Osteocyte (in vitro differentiated cells): ENCODE measurements around the gene CFAP141. TPM values are rescaled to one million over a fixed set of nuclear protein-coding genes. Genes with fewer than 3 reads are reported as not detected.
"Not testable (repeated sequence)": the region's sequence is repeated elsewhere in the genome, so short reads cannot be mapped to it uniquely, and the experiment has no call there.

ENCODE experiments used
- DNase-seq: peaks from one replicate; pipeline ENCODE4 v3.0.0; 2021; ENCODE audit warnings: mixed read lengths; ENCODE audit not compliant: unreplicated experiment; ENCODE audit errors: extremely low spot score
- H3K27ac Mint-ChIP-seq: one replicate; pipeline ENCODE4 v1.8.0; 2021; ENCODE audit warnings: mild to moderate bottlenecking, mixed read lengths; ENCODE audit not compliant: unreplicated experiment
- H3K27me3 Mint-ChIP-seq: one replicate; pipeline ENCODE4 v1.8.0; 2021; ENCODE audit warnings: mixed read lengths; ENCODE audit not compliant: unreplicated experiment
- H3K36me3 Mint-ChIP-seq: one replicate; pipeline ENCODE4 v1.8.0; 2021; ENCODE audit warnings: mixed read lengths; ENCODE audit not compliant: unreplicated experiment
- H3K4me1 Mint-ChIP-seq: one replicate; pipeline ENCODE4 v1.8.0; 2021; ENCODE audit warnings: mixed read lengths; ENCODE audit not compliant: unreplicated experiment
- H3K4me3 Mint-ChIP-seq: one replicate; pipeline ENCODE4 v1.8.0; 2021; ENCODE audit warnings: mild to moderate bottlenecking, moderate library complexity, mixed read lengths; ENCODE audit not compliant: unreplicated experiment
- H3K9me3 Mint-ChIP-seq: one replicate; pipeline ENCODE4 v1.8.0; 2021; ENCODE audit warnings: mixed read lengths; ENCODE audit not compliant: unreplicated experiment
- CTCF ChIP-seq: fragments of 200-600 bp; sonication (generic); IDR thresholded peaks from 2 replicates; pipeline ENCODE4 v1.5.0; 2021; ENCODE audit warnings: antibody characterized with exemption, mild to moderate bottlenecking, moderate library complexity
- total RNA-seq: library from RNA; stranded (reverse); gene quantifications from 2 replicates; pipeline ENCODE4 v1.2.1, GENCODE V29; 2021

CFAP141 gene
- total RNA-seq, 1 donor from 2014 or later = not detected

- H3K27ac Mint-ChIP-seq = no peak overlapping the region
- H3K36me3 Mint-ChIP-seq = peaks cover 71% of the 10 kb centered on the region
- no peaks in the 10 kb centered on the region for H3K9me3 Mint-ChIP-seq
- H3K4me1 Mint-ChIP-seq = peaks cover 1% of the 10 kb centered on the region
- no peaks in the 10 kb centered on the region for H3K27me3 Mint-ChIP-seq
- no peak overlapping the region for H3K4me3 Mint-ChIP-seq
- no peak for TF ChIP-seq CTCF
- DNase-seq = no peak
Observed at GRCh38 chr1:154237880-154238506, 31.9 kb upstream of the CFAP141 start.

- no peaks in the 10 kb centered on the region for H3K27me3 Mint-ChIP-seq
- peaks cover 66% of the 10 kb centered on the region for H3K36me3 Mint-ChIP-seq
- H3K27ac Mint-ChIP-seq = no peak overlapping the region
Observed at GRCh38 chr1:154237435-154237834, 31.3 kb upstream of the CFAP141 start.

GRCh38 chr1:154236855-154237254, 30.7 kb upstream of the CFAP141 start:
- Mint-ChIP-seq H3K4me3 (no peak overlapping the region), H3K27me3 (no peaks in the 10 kb centered on the region), H3K4me1 (peaks cover 1% of the 10 kb centered on the region), H3K36me3 (peaks cover 64% of the 10 kb centered on the region), H3K9me3 (no peaks in the 10 kb centered on the region), H3K27ac (no peak overlapping the region)
- no peak for DNase-seq
- no peak for TF ChIP-seq CTCF

More at GRCh38 chr1:154237435-154237834, 31.3 kb upstream of the CFAP141 start:
- no peak for DNase-seq
- Mint-ChIP-seq H3K4me1 (peaks cover 1% of the 10 kb centered on the region), H3K9me3 (no peaks in the 10 kb centered on the region), H3K4me3 (no peak overlapping the region)
- TF ChIP-seq CTCF = no peak

- H3K4me3 Mint-ChIP-seq, H3K9me3 Mint-ChIP-seq, DNase-seq, H3K27me3 Mint-ChIP-seq, H3K4me1 Mint-ChIP-seq, H3K27ac Mint-ChIP-seq: not testable (repeated sequence)
- H3K36me3 Mint-ChIP-seq = peaks cover 55% of the 10 kb centered on the region
Observed at GRCh38 chr1:154233127-154233526, 27.0 kb upstream of the CFAP141 start.

- H3K4me3 Mint-ChIP-seq, H3K4me1 Mint-ChIP-seq, H3K9me3 Mint-ChIP-seq, H3K27ac Mint-ChIP-seq, H3K27me3 Mint-ChIP-seq, DNase-seq: not testable (repeated sequence)
- H3K36me3 Mint-ChIP-seq = peaks cover 50% of the 10 kb centered on the region
Observed at GRCh38 chr1:154231112-154231511, 25.0 kb upstream of the CFAP141 start.

- no peak overlapping the region for H3K4me3 Mint-ChIP-seq
- no peak for DNase-seq
- H3K36me3 Mint-ChIP-seq = peaks cover 28% of the 10 kb centered on the region
- H3K4me1 Mint-ChIP-seq = peaks cover 39% of the 10 kb centered on the region
- TF ChIP-seq CTCF = no peak
- H3K27me3 Mint-ChIP-seq = no peaks in the 10 kb centered on the region
- H3K27ac Mint-ChIP-seq = no peak overlapping the region
- H3K9me3 Mint-ChIP-seq = no peaks in the 10 kb centered on the region
Observed at GRCh38 chr1:154225370-154225769, 19.2 kb upstream of the CFAP141 start.
